Hepatocyte (in vitro differentiated cells): ENCODE measurements around the gene PPP2R2C.

Source experiments
- CTCF ChIP-seq: fragments of 200-600 bp; sonication (generic); IDR thresholded peaks from 2 replicates; pipeline ENCODE4 v1.5.1; 2016; ENCODE audit warnings: antibody characterized with exemption, mild to moderate bottlenecking; ENCODE audit not compliant: poor library complexity
- EZH2 ChIP-seq: fragments of 200-600 bp; sonication (generic); IDR thresholded peaks from 2 replicates; pipeline ENCODE4 v1.6.1; 2016; ENCODE audit warnings: antibody characterized with exemption, mild to moderate bottlenecking, borderline replicate concordance
- EZH2phosphoT487 ChIP-seq: fragments of 200-600 bp; sonication (generic); IDR thresholded peaks from one replicate; pipeline ENCODE4 v1.6.1; 2018; ENCODE audit warnings: antibody characterized with exemption, mild to moderate bottlenecking, low read depth, moderate library complexity; ENCODE audit not compliant: unreplicated experiment, severe bottlenecking

GRCh38 chr4:6495296-6495590 is 22.8 kb upstream of the PPP2R2C start:
- TF ChIP-seq EZH2 (no peak), CTCF (no peak), EZH2phosphoT487 (no peak)
